Measurements from ENCODE around the gene RASGRF2.

DNA sequence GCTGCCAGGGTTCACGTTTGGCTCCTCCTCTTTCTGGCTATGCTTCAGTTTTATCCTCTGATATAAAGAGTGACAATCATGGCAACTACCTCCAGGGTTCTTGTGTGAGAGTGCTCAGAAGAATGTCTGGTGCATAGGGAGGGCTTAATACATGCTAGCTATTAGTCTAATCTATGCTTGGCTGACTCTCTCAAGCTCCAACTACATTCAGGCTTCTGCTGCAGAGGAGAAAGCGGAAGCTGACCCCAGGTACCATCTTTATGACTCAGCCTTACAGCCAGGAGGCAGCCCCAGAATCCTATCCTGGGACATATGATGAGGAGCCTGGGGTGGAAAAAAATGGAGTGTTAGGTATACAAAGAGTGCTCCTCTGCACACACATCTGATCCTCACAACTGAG lies 32.1 kb upstream of the RASGRF2 start:
- TF ChIP-seq, protein P1, sequence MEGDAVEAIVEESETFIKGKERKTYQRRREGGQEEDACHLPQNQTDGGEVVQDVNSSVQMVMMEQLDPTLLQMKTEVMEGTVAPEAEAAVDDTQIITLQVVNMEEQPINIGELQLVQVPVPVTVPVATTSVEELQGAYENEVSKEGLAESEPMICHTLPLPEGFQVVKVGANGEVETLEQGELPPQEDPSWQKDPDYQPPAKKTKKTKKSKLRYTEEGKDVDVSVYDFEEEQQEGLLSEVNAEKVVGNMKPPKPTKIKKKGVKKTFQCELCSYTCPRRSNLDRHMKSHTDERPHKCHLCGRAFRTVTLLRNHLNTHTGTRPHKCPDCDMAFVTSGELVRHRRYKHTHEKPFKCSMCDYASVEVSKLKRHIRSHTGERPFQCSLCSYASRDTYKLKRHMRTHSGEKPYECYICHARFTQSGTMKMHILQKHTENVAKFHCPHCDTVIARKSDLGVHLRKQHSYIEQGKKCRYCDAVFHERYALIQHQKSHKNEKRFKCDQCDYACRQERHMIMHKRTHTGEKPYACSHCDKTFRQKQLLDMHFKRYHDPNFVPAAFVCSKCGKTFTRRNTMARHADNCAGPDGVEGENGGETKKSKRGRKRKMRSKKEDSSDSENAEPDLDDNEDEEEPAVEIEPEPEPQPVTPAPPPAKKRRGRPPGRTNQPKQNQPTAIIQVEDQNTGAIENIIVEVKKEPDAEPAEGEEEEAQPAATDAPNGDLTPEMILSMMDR (conservative IDR thresholded peaks at IDR 0.05; ENCODE audit: low read depth, low read length) = no peak
- no peak for TF ChIP-seq EZH2 (IDR thresholded peaks at IDR 0.05; ENCODE audit: low read length, unreplicated experiment)

Data from PC-3 (cell line).